Activated naive CD8-positive, alpha-beta T cell treated with anti-CD3 and anti-CD28 coated beads, Interleukin-2, amount 50 U/mL, for 24 hours (primary cell): ENCODE results near the gene SMG1.

Source experiments
- ATAC-seq: fragments of 150-1000 bp; cut with Tn5 transposase; one replicate; pipeline ENCODE4 v1.10.0; 2021
- DNase-seq: peaks from one replicate; pipeline ENCODE4 v3.0.0; 2021
- H3K27ac Mint-ChIP-seq: one replicate; pipeline ENCODE4 v1.8.0; 2021; ENCODE audit warnings: mild to moderate bottlenecking, mixed read lengths
- H3K27me3 Mint-ChIP-seq: one replicate; pipeline ENCODE4 v1.8.0; 2021; ENCODE audit warnings: mixed read lengths
- H3K36me3 Mint-ChIP-seq: one replicate; pipeline ENCODE4 v1.8.0; 2021; ENCODE audit warnings: low read depth, mixed read lengths
- H3K4me1 Mint-ChIP-seq: one replicate; pipeline ENCODE4 v1.8.0; 2021; ENCODE audit warnings: mixed read lengths
- H3K4me3 Mint-ChIP-seq: one replicate; pipeline ENCODE4 v1.8.0; 2021; ENCODE audit warnings: mild to moderate bottlenecking, moderate library complexity, mixed read lengths
- H3K9me3 Mint-ChIP-seq: one replicate; pipeline ENCODE4 v1.8.0; 2021; ENCODE audit warnings: mixed read lengths

The SMG1 gene

GRCh38 chr16:18846416-18846815 lies 79.8 kb downstream of the SMG1 start:
- no peaks in the 10 kb centered on the region for H3K27me3 Mint-ChIP-seq
- DNase-seq = no peak
- H3K27ac Mint-ChIP-seq = no peak overlapping the region
- H3K4me1 Mint-ChIP-seq = peaks cover 2% of the 10 kb centered on the region
- H3K36me3 Mint-ChIP-seq = peaks cover 67% of the 10 kb centered on the region
- no peaks in the 10 kb centered on the region for H3K9me3 Mint-ChIP-seq
- no peak for ATAC-seq
- no peak overlapping the region for H3K4me3 Mint-ChIP-seq

GRCh38 chr16:18842565-18842964 lies 83.6 kb downstream of the SMG1 start:
- ATAC-seq (no peak), DNase-seq (no peak)
- Mint-ChIP-seq H3K4me3 (no peak overlapping the region), H3K27me3 (no peaks in the 10 kb centered on the region), H3K27ac (no peak overlapping the region), H3K36me3 (peaks cover 74% of the 10 kb centered on the region), H3K4me1 (peaks cover 8% of the 10 kb centered on the region), H3K9me3 (no peaks in the 10 kb centered on the region)

GRCh38 chr16:18841833-18842525 lies 84.2 kb downstream of the SMG1 start:
- H3K36me3 Mint-ChIP-seq = peaks cover 75% of the 10 kb centered on the region
- H3K27ac Mint-ChIP-seq = no peak overlapping the region
- no peaks in the 10 kb centered on the region for H3K27me3 Mint-ChIP-seq
- ATAC-seq (no peak), DNase-seq (no peak)
- no peaks in the 10 kb centered on the region for H3K9me3 Mint-ChIP-seq
- H3K4me1 Mint-ChIP-seq = peaks cover 14% of the 10 kb centered on the region
- no peak overlapping the region for H3K4me3 Mint-ChIP-seq

GRCh38 chr16:18839555-18839954 lies 86.7 kb downstream of the SMG1 start:
- ATAC-seq (no peak), DNase-seq (no peak)
- H3K36me3 Mint-ChIP-seq = peaks cover 74% of the 10 kb centered on the region
- no peaks in the 10 kb centered on the region for H3K27me3 Mint-ChIP-seq
- H3K9me3 Mint-ChIP-seq = no peaks in the 10 kb centered on the region
- peaks cover 19% of the 10 kb centered on the region for H3K4me1 Mint-ChIP-seq
- no peak overlapping the region for H3K27ac Mint-ChIP-seq
- H3K4me3 Mint-ChIP-seq = no peak overlapping the region

- H3K27ac Mint-ChIP-seq = peak overlapping the region; percentile 77
- DNase-seq = no peak
- no peak overlapping the region for H3K4me3 Mint-ChIP-seq
- peaks cover 76% of the 10 kb centered on the region for H3K36me3 Mint-ChIP-seq
- H3K9me3 Mint-ChIP-seq = no peaks in the 10 kb centered on the region
- no peaks in the 10 kb centered on the region for H3K27me3 Mint-ChIP-seq
- H3K4me1 Mint-ChIP-seq = peaks cover 19% of the 10 kb centered on the region
- ATAC-seq = peak; percentile 96
Measured at GRCh38 chr16:18836702-18837101, 89.5 kb downstream of the SMG1 start.

GRCh38 chr16:18834864-18835263 lies 91.3 kb downstream of the SMG1 start:
- peaks cover 77% of the 10 kb centered on the region for H3K36me3 Mint-ChIP-seq
- DNase-seq (no peak), ATAC-seq (no peak)
- no peaks in the 10 kb centered on the region for H3K27me3 Mint-ChIP-seq
- peak overlapping the region; percentile 10 for H3K27ac Mint-ChIP-seq
- H3K4me1 Mint-ChIP-seq = peaks cover 19% of the 10 kb centered on the region
- H3K4me3 Mint-ChIP-seq = no peak overlapping the region
- H3K9me3 Mint-ChIP-seq = no peaks in the 10 kb centered on the region

- H3K27ac Mint-ChIP-seq = no peak overlapping the region
- H3K9me3 Mint-ChIP-seq = no peaks in the 10 kb centered on the region
- DNase-seq (no peak), ATAC-seq (no peak)
- H3K36me3 Mint-ChIP-seq = peaks cover 77% of the 10 kb centered on the region
- H3K27me3 Mint-ChIP-seq = no peaks in the 10 kb centered on the region
- H3K4me1 Mint-ChIP-seq = peaks cover 19% of the 10 kb centered on the region
- no peak overlapping the region for H3K4me3 Mint-ChIP-seq
Measured at GRCh38 chr16:18833707-18834505, 92.3 kb downstream of the SMG1 start.

- Mint-ChIP-seq H3K36me3 (peaks cover 77% of the 10 kb centered on the region), H3K9me3 (no peaks in the 10 kb centered on the region), H3K4me3 (no peak overlapping the region), H3K27ac (no peak overlapping the region), H3K27me3 (no peaks in the 10 kb centered on the region), H3K4me1 (peaks cover 13% of the 10 kb centered on the region)
- no peak for ATAC-seq
- no peak for DNase-seq
Measured at GRCh38 chr16:18832613-18833012, 93.6 kb downstream of the SMG1 start.

- ATAC-seq (no peak), DNase-seq (no peak)
- peaks cover 8% of the 10 kb centered on the region for H3K4me1 Mint-ChIP-seq
- peaks cover 72% of the 10 kb centered on the region for H3K36me3 Mint-ChIP-seq
- no peak overlapping the region for H3K27ac Mint-ChIP-seq
- no peaks in the 10 kb centered on the region for H3K9me3 Mint-ChIP-seq
- H3K27me3 Mint-ChIP-seq = no peaks in the 10 kb centered on the region
- H3K4me3 Mint-ChIP-seq = no peak overlapping the region
Measured at GRCh38 chr16:18832006-18832405, 94.2 kb downstream of the SMG1 start.

GRCh38 chr16:18829251-18829650 lies 97.0 kb downstream of the SMG1 start:
- no peak overlapping the region for H3K27ac Mint-ChIP-seq
- no peak for ATAC-seq
- peaks cover 48% of the 10 kb centered on the region for H3K36me3 Mint-ChIP-seq
- no peak overlapping the region for H3K4me3 Mint-ChIP-seq
- DNase-seq = no peak
- no peaks in the 10 kb centered on the region for H3K9me3 Mint-ChIP-seq
- no peaks in the 10 kb centered on the region for H3K4me1 Mint-ChIP-seq
- H3K27me3 Mint-ChIP-seq = no peaks in the 10 kb centered on the region

- H3K9me3 Mint-ChIP-seq = no peaks in the 10 kb centered on the region
- no peak overlapping the region for H3K4me3 Mint-ChIP-seq
- H3K27ac Mint-ChIP-seq = peak overlapping the region; percentile 21
- H3K4me1 Mint-ChIP-seq = no peaks in the 10 kb centered on the region
- DNase-seq = no peak
- H3K27me3 Mint-ChIP-seq = no peaks in the 10 kb centered on the region
- peaks cover 39% of the 10 kb centered on the region for H3K36me3 Mint-ChIP-seq
- no peak for ATAC-seq
Measured at GRCh38 chr16:18827890-18828289, 98.3 kb downstream of the SMG1 start.

- Mint-ChIP-seq H3K36me3 (peaks cover 56% of the 10 kb centered on the region), H3K27me3 (no peaks in the 10 kb centered on the region)
Measured at GRCh38 chr16:18816286-18816685, 109.9 kb downstream of the SMG1 start.

GRCh38 chr16:18811925-18812324 lies 114.3 kb downstream of the SMG1 start:
- DNase-seq (no peak), ATAC-seq (no peak)
- H3K36me3 Mint-ChIP-seq = peaks cover 68% of the 10 kb centered on the region
- H3K27ac Mint-ChIP-seq = no peak overlapping the region
- no peaks in the 10 kb centered on the region for H3K4me1 Mint-ChIP-seq
- no peaks in the 10 kb centered on the region for H3K27me3 Mint-ChIP-seq
- H3K9me3 Mint-ChIP-seq = no peaks in the 10 kb centered on the region
- H3K4me3 Mint-ChIP-seq = no peak overlapping the region

More at GRCh38 chr16:18816286-18816685, 109.9 kb downstream of the SMG1 start:
- Mint-ChIP-seq H3K9me3 (no peaks in the 10 kb centered on the region), H3K27ac (no peak overlapping the region), H3K4me1 (peaks cover 12% of the 10 kb centered on the region), H3K4me3 (no peak overlapping the region)
- ATAC-seq (no peak), DNase-seq (no peak)

- H3K9me3 Mint-ChIP-seq = no peaks in the 10 kb centered on the region
- DNase-seq (no peak), ATAC-seq (no peak)
- peaks cover 60% of the 10 kb centered on the region for H3K36me3 Mint-ChIP-seq
- H3K27me3 Mint-ChIP-seq = no peaks in the 10 kb centered on the region
- H3K4me1 Mint-ChIP-seq = peaks cover 16% of the 10 kb centered on the region
- H3K27ac Mint-ChIP-seq = no peak overlapping the region
- no peak overlapping the region for H3K4me3 Mint-ChIP-seq
Measured at GRCh38 chr16:18809165-18809564, 117.0 kb downstream of the SMG1 start.

GRCh38 chr16:18805257-18805773 lies 120.9 kb downstream of the SMG1 start:
- Mint-ChIP-seq H3K4me3 (no peak overlapping the region), H3K27ac (peak overlapping the region; percentile 90)
- no peak for ATAC-seq

More at GRCh38 chr16:18805257-18805773, 120.9 kb downstream of the SMG1 start:
- Mint-ChIP-seq H3K9me3 (no peaks in the 10 kb centered on the region), H3K36me3 (peaks cover 49% of the 10 kb centered on the region), H3K4me1 (peaks cover 43% of the 10 kb centered on the region), H3K27me3 (peaks cover 2% of the 10 kb centered on the region)
- DNase-seq = no peak
